Measurements from ENCODE around the gene ARHGAP11B. TPM values are rescaled to one million over a fixed set of nuclear protein-coding genes. Genes with fewer than 3 reads are reported as not detected.
"Not testable (repeated sequence)": the region's sequence is repeated elsewhere in the genome, so short reads cannot be mapped to it uniquely, and the experiment has no call there.

ARHGAP11B gene

GRCh38 chr15:30686651-30687050, 60.7 kb downstream of the ARHGAP11B start:
- 69% methylated on average over 2 of the region's 2 CpGs for WGBS

More at GRCh38 chr15:30686651-30687050, 60.7 kb downstream of the ARHGAP11B start:
- not testable (repeated sequence) for DNase-seq (ENCODE audit: low spot score in 2 of 2); H3K9me3 ChIP-seq; H3K27ac ChIP-seq; H3K4me1 ChIP-seq; H3K27me3 ChIP-seq; H3K4me3 ChIP-seq; H3K36me3 ChIP-seq

Other genes with a start within 250 kb of the ARHGAP11B start
- 1 to 10 TPM in 1 of 4 donors, under 1 TPM in 1, not detected in 2; 0.42 to 1.7 TPM for gene CHRFAM7A, start 232.6 kb upstream of the ARHGAP11B start, total RNA-seq
- 10 to 100 TPM in 1 of 4 donors, 1 to 10 TPM in 2, not detected in 1; 1.9 to 11.9 (median 3.0) TPM for gene GOLGA8R, start 211.9 kb upstream of the ARHGAP11B start, total RNA-seq
- 1 to 10 TPM in 2 of 4 donors, not detected in 2; 2.0 to 4.5 TPM for gene GOLGA8Q, start 74.1 kb upstream of the ARHGAP11B start, total RNA-seq
- under 1 TPM in 1 of 4 donors, not detected in 3; 0.64 TPM for gene GOLGA8H, start 22.1 kb upstream of the ARHGAP11B start, total RNA-seq